HCT116 (cell line): Measurements from ENCODE around the gene HMCN1. TPM values are rescaled to one million over a fixed set of nuclear protein-coding genes. Genes with fewer than 3 reads are reported as not detected.

Experiments used
- ATAC-seq: fragments of 200-7000 bp; cut with Tn5 transposase; 2 replicates; pipeline ENCODE4 v1.9.1; 2020; ENCODE audit warnings: mild to moderate bottlenecking, moderate library complexity
- BruUV-seq: library from RNA; stranded (reverse); fragments of 400-500 nt; replicated peaks from 2 replicates; lab custom pipeline; 2021; lab: Mats Ljungman, UMichigan
- CTCF ChIA-PET: fragments of 300-600 bp; sonication (Branson Sonifier 250); formaldehyde crosslinking; loops from one replicate; lab custom pipeline; 2021; ENCODE audit warnings: antibody characterized with exemption; lab: Charles Lee
- POLR2A ChIA-PET: fragments of 300-600, 350-600 bp; sonication (Branson Sonifier 250); formaldehyde crosslinking; loops from one replicate; lab custom pipeline; 2021; ENCODE audit warnings: antibody characterized with exemption; lab: Charles Lee
- RAD21 ChIA-PET, 2 experiments: fragments of 300-600 bp; sonication (Branson Sonifier 250); formaldehyde crosslinking; loops; one replicate each; lab custom pipeline; 2023; ENCODE audit warnings: low total read pairs in 2 of 2; ENCODE audit not compliant: uncharacterized antibody in 2 of 2, unreplicated experiment in 2 of 2, low non-redundant PET in 1 of 2; lab: Charles Lee
- DNase-seq: peaks from one replicate; pipeline ENCODE4 v3.0.0-alpha.2; 2010; ENCODE audit warnings: low read depth, low spot score
- H2AFZ ChIP-seq: fragments of 200-600 bp; shearing (Covaris generic), sonication (generic); 2 replicates; pipeline ENCODE4 v1.6.1; 2017; ENCODE audit warnings: low read depth, mixed run types, mixed read lengths, antibody characterized with exemption, low read length; ENCODE audit not compliant: poor library complexity, severe bottlenecking
- H3K27ac ChIP-seq: 2 replicates; pipeline ENCODE4 v1.5.1; 2012; ENCODE audit warnings: low read depth, low read length
- H3K27me3 ChIP-seq: fragments of 200-600 bp; sonication (generic); 2 replicates; pipeline ENCODE4 v1.6.1; 2016; ENCODE audit warnings: mixed run types, low read length, mixed read lengths; ENCODE audit not compliant: insufficient read depth
- H3K36me3 ChIP-seq, 2 experiments: fragments of 200-500 bp in 1 of 2; fragments of 200-600 bp in 1 of 2; sonication (Bioruptor generic) in 1 of 2; sonication (generic) in 1 of 2; 2 replicates each; pipeline versions ENCODE4 v1.5.1 to v1.6.1; 2014 to 2016; ENCODE audit warnings: low read length in 2 of 2, inconsistent platforms in 1 of 2, mixed read lengths in 1 of 2, mixed run types in 1 of 2; ENCODE audit not compliant: insufficient read depth in 2 of 2, control insufficient read depth in 1 of 2
- H3K4me1 ChIP-seq, 2 experiments: fragments of 200-600 bp in 1 of 2; sonication (generic) in 1 of 2; 2 replicates each; pipeline versions ENCODE4 v1.5.1 to v1.6.1; 2012 to 2017; ENCODE audit warnings: low read length in 2 of 2, inconsistent platforms in 1 of 2, mild to moderate bottlenecking in 1 of 2, mixed read lengths in 1 of 2, mixed run types in 1 of 2, moderate library complexity in 1 of 2; ENCODE audit not compliant: insufficient read depth in 2 of 2, control insufficient read depth in 1 of 2
- H3K4me2 ChIP-seq: fragments of 200-600 bp; sonication (generic); 2 replicates; pipeline ENCODE4 v1.6.1; 2017; ENCODE audit warnings: mixed run types, low read length, mixed read lengths
- H3K4me3 ChIP-seq, 2 experiments: fragments of 200-600 bp in 1 of 2; sonication (generic) in 1 of 2; replicated peaks in 1 of 2; 2 replicates each; pipeline ENCODE4 v1.5.1; 2011 to 2016; ENCODE audit warnings: low read length in 2 of 2, control low read depth in 1 of 2, low read depth in 1 of 2, mild to moderate bottlenecking in 1 of 2, mixed read lengths in 1 of 2, mixed run types in 1 of 2
- H3K79me2 ChIP-seq: fragments of 200-600 bp; sonication (generic); 2 replicates; pipeline ENCODE4 v1.6.1; 2017; ENCODE audit warnings: mild to moderate bottlenecking, mixed run types, low read length, moderate library complexity, mixed read lengths; ENCODE audit not compliant: insufficient read depth
- H3K9ac ChIP-seq: fragments of 200-600 bp; sonication (generic); 2 replicates; pipeline ENCODE4 v1.6.1; 2016; ENCODE audit warnings: low read length, mixed read lengths
- H3K9me2 ChIP-seq: fragments of 200-600 bp; sonication (generic), shearing (Covaris generic); 2 replicates; pipeline ENCODE4 v1.6.1; 2017; ENCODE audit warnings: mixed run types, mild to moderate bottlenecking, moderate library complexity; ENCODE audit not compliant: insufficient read depth
- H3K9me3 ChIP-seq, 2 experiments: fragments of 200-500 bp in 1 of 2; fragments of 200-600 bp in 1 of 2; sonication (Bioruptor generic) in 1 of 2; sonication (generic) in 1 of 2; 2 replicates each; pipeline ENCODE4 v1.6.1; 2014 to 2017; ENCODE audit warnings: low read length in 2 of 2, mixed read lengths in 2 of 2, inconsistent platforms in 1 of 2, low read depth in 1 of 2, mild to moderate bottlenecking in 1 of 2, mixed run types in 1 of 2, moderate library complexity in 1 of 2; ENCODE audit not compliant: control insufficient read depth in 1 of 2, insufficient read depth in 1 of 2
- H4K20me1 ChIP-seq: fragments of 200-600 bp; sonication (generic), shearing (Covaris generic); 2 replicates; pipeline ENCODE4 v1.6.1; 2017; ENCODE audit warnings: mixed run types, mild to moderate bottlenecking, moderate library complexity; ENCODE audit not compliant: insufficient read depth
- ATF3 ChIP-seq: IDR thresholded peaks from 2 replicates; pipeline ENCODE4 v1.6.1; 2012
- EZH2phosphoT487 ChIP-seq: fragments of 200-600 bp; IDR thresholded peaks from 2 replicates; pipeline ENCODE4 v1.6.1; 2018; ENCODE audit warnings: antibody characterized with exemption, borderline replicate concordance
- SIN3A ChIP-seq: IDR thresholded peaks from 2 replicates; pipeline ENCODE4 v1.6.1; 2012; ENCODE audit warnings: low read depth
- ZFX ChIP-seq: fragments of 450-650 bp; IDR thresholded peaks from 2 replicates; pipeline ENCODE4 v1.6.1; 2017
- ZNF274 ChIP-seq: fragments of 200-500 bp; sonication (Bioruptor generic); IDR thresholded peaks from 2 replicates; pipeline ENCODE4 v1.6.1; 2014; ENCODE audit warnings: mild to moderate bottlenecking, low read depth, low read length, inconsistent platforms
- intact Hi-C: fragments of 100-400 bp; cut with micrococcal nuclease; formaldehyde crosslinking; loops from 2 replicates; pipeline ENCODE4 v1.10.0; 2022
- total RNA-seq: library from RNA; stranded (reverse); gene quantifications from one replicate; pipeline ENCODE4 v1.2.1, GENCODE V29; 2021; ENCODE audit not compliant: unreplicated experiment
- TF ChIP-seq, protein P1 (sequence below): IDR thresholded peaks from 2 replicates; pipeline ENCODE4 v1.6.1; 2011; ENCODE audit warnings: mild to moderate bottlenecking, low read length, moderate library complexity; ENCODE audit not compliant: insufficient replicate concordance; ENCODE audit errors: extremely low read depth
- TF ChIP-seq, protein P2 (sequence below): IDR thresholded peaks from 2 replicates; pipeline ENCODE4 v1.6.1; 2012

Gene HMCN1
- total RNA-seq, 1 experiment from 2014 or later = 0.59 TPM

DNA sequence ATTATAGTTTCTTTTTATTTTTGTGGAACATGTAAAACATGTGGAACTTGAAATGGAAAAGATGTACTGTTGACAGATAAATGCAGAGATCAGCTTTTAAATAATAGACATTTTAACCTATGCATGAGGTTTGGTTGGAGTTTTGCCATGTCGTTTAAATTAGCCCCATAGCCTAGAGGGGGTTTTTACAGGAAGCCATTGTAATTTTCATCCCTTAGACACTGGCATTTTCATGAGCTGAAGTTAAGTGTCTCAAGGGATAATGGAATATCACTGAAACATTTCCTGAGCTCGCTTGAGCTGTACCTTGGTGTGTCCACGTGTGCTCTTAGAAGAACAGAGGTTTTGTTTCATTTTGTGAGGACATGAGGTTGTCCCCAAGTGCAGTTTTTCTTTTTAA is 54.2 kb downstream of the HMCN1 start:
- no peak for TF ChIP-seq EZH2phosphoT487
- TF ChIP-seq ATF3 = no peak
- TF ChIP-seq, protein P1, sequence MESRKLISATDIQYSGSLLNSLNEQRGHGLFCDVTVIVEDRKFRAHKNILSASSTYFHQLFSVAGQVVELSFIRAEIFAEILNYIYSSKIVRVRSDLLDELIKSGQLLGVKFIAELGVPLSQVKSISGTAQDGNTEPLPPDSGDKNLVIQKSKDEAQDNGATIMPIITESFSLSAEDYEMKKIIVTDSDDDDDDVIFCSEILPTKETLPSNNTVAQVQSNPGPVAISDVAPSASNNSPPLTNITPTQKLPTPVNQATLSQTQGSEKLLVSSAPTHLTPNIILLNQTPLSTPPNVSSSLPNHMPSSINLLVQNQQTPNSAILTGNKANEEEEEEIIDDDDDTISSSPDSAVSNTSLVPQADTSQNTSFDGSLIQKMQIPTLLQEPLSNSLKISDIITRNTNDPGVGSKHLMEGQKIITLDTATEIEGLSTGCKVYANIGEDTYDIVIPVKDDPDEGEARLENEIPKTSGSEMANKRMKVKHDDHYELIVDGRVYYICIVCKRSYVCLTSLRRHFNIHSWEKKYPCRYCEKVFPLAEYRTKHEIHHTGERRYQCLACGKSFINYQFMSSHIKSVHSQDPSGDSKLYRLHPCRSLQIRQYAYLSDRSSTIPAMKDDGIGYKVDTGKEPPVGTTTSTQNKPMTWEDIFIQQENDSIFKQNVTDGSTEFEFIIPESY = no peak
- no peak for TF ChIP-seq ZFX
- TF ChIP-seq SIN3A = no peak
- TF ChIP-seq, protein P2, sequence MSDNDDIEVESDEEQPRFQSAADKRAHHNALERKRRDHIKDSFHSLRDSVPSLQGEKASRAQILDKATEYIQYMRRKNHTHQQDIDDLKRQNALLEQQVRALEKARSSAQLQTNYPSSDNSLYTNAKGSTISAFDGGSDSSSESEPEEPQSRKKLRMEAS = no peak
- TF ChIP-seq ZNF274 = no peak
- Histone ChIP-seq H3K79me2 (no peaks in the 10 kb centered on the region), H4K20me1 (no peaks in the 10 kb centered on the region), H3K4me2 (no peak overlapping the region), H3K4me1 (no peaks in the 10 kb centered on the region), H3K9ac (no peak overlapping the region), H2AFZ (no peak overlapping the region), H3K27ac (no peak overlapping the region), H3K27me3 (no peaks in the 10 kb centered on the region), H3K4me3 (no peak overlapping the region), H3K9me3 (no peaks in the 10 kb centered on the region), H3K9me2 (no peaks in the 10 kb centered on the region), H3K36me3 (no peaks in the 10 kb centered on the region)
- DNase-seq (no peak), ATAC-seq (no peak)
- BruUV-seq = no TSS peak
- ChIA-PET RAD21 (no interaction called here), CTCF (no interaction called here), POLR2A (no interaction called here)
- intact Hi-C loops = no loop called here
